ENCODE data around the gene RIMS1.

DNA sequence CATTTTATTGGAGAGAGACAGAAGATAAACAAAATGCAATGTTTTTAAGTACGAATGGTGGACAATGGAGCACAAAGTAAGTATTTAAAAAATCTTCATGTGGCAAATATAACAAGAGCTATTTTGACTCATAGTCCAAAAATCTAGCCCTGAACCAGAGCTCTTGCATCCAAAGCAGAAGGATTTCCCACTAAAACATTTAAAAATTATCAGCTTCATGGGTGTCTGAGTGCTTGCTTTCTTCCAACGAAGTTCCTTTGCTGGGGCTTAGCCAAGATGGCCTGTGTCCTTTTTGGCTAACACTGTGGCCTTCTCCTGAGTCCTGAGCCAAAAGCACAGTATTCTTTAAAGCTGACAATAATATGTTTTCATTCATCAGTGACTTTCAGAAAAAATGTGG, 161.7 kb downstream of the RIMS1 start:
- TF ChIP-seq TAF1 (IDR thresholded peaks at IDR 0.05; ENCODE audit: borderline replicate concordance, low read depth, low read length) (no peak), POLR2A (IDR thresholded peaks at IDR 0.05; ENCODE audit: low read depth, low read length) (no peak)
